Activated T-helper 1 cell treated with Interleukin-2 at 50 U/mL for 16 hours (primary cell): ENCODE measurements around the gene AP2A2.

Experiments used
- DNase-seq: peaks from one replicate; pipeline ENCODE4 v3.0.0-alpha.2; 2020; ENCODE audit warnings: low read depth

Gene AP2A2

GRCh38 chr11:1059759-1060158, 134.1 kb downstream of the AP2A2 start:
- no peak for DNase-seq

- no peak for DNase-seq
Measured at GRCh38 chr11:1060410-1060809, 134.7 kb downstream of the AP2A2 start.

- DNase-seq = no peak
Measured at GRCh38 chr11:1060852-1061616, 135.4 kb downstream of the AP2A2 start.
